Muscle layer of duodenum (tissue), 2 donors: ENCODE results near the gene OBSCN.

ENCODE experiments used
- H3K27ac ChIP-seq: one replicate; pipeline ENCODE4 v1.7.0; 2013; ENCODE audit warnings: mild to moderate bottlenecking, low read length
- H3K27me3 ChIP-seq: one replicate; pipeline ENCODE4 v1.7.0; 2013; ENCODE audit warnings: low read depth, mild to moderate bottlenecking, control low read depth, low read length
- H3K36me3 ChIP-seq, 2 donors: one replicate each; pipeline ENCODE4 v1.7.0; 2013; ENCODE audit warnings: low read length in 2 of 2, control low read depth in 1 of 2, mild to moderate bottlenecking in 1 of 2; ENCODE audit not compliant: insufficient read depth in 2 of 2, control insufficient read depth in 1 of 2
- H3K4me1 ChIP-seq, 2 donors: one replicate each; pipeline ENCODE4 v1.7.0; 2013; ENCODE audit warnings: low read length in 2 of 2, mild to moderate bottlenecking in 2 of 2, control low read depth in 1 of 2, moderate library complexity in 1 of 2; ENCODE audit not compliant: insufficient read depth in 2 of 2, control insufficient read depth in 1 of 2
- H3K4me3 ChIP-seq, 2 donors: one replicate each; pipeline ENCODE4 v1.7.0; 2013; ENCODE audit warnings: low read length in 2 of 2, low read depth in 1 of 2, mild to moderate bottlenecking in 1 of 2
- H3K9me3 ChIP-seq, 2 donors: one replicate each; pipeline ENCODE4 v1.7.0; 2013; ENCODE audit warnings: low read length in 2 of 2, control low read depth in 1 of 2, mild to moderate bottlenecking in 1 of 2; ENCODE audit not compliant: control insufficient read depth in 1 of 2
- donor health status: healthy.

The OBSCN gene

GRCh38 chr1:228372183-228373003 lies 164.5 kb downstream of the OBSCN start:
- Histone ChIP-seq H3K36me3 (no peaks in the 10 kb centered on the region), H3K9me3 (no peaks in the 10 kb centered on the region), H3K27me3 (no peaks in the 10 kb centered on the region), H3K4me3 (no peak overlapping the region), H3K4me1 (peaks cover 0 to 14% of the 10 kb centered on the region in 2 donors), H3K27ac (no peak overlapping the region)

GRCh38 chr1:228373004-228373680 lies 165.3 kb downstream of the OBSCN start:
- H3K36me3 ChIP-seq = no peaks in the 10 kb centered on the region
- no peaks in the 10 kb centered on the region for H3K27me3 ChIP-seq
- H3K4me1 ChIP-seq = peaks cover 0 to 17% of the 10 kb centered on the region in 2 donors
- H3K4me3 ChIP-seq = no peak overlapping the region
- H3K27ac ChIP-seq = no peak overlapping the region
- H3K9me3 ChIP-seq = no peaks in the 10 kb centered on the region

GRCh38 chr1:228373681-228374571 lies 166.1 kb downstream of the OBSCN start:
- H3K27ac ChIP-seq = no peak overlapping the region
- H3K27me3 ChIP-seq = no peaks in the 10 kb centered on the region
- H3K4me1 ChIP-seq = peaks cover 0 to 20% of the 10 kb centered on the region in 2 donors
- no peaks in the 10 kb centered on the region for H3K9me3 ChIP-seq
- H3K36me3 ChIP-seq = no peaks in the 10 kb centered on the region
- no peak overlapping the region for H3K4me3 ChIP-seq

- H3K27me3 ChIP-seq = no peaks in the 10 kb centered on the region
- H3K27ac ChIP-seq = no peak overlapping the region
- no peak overlapping the region for H3K4me3 ChIP-seq
- H3K4me1 ChIP-seq = peaks cover 0 to 28% of the 10 kb centered on the region in 2 donors
- H3K9me3 ChIP-seq = no peaks in the 10 kb centered on the region
- H3K36me3 ChIP-seq = no peaks in the 10 kb centered on the region
Observed at GRCh38 chr1:228374711-228375577, 167.1 kb downstream of the OBSCN start.

GRCh38 chr1:228375578-228376261 lies 167.9 kb downstream of the OBSCN start:
- Histone ChIP-seq H3K27ac (no peak overlapping the region), H3K27me3 (no peaks in the 10 kb centered on the region), H3K9me3 (no peaks in the 10 kb centered on the region), H3K4me3 (no peak overlapping the region), H3K36me3 (no peaks in the 10 kb centered on the region), H3K4me1 (peaks cover 0 to 28% of the 10 kb centered on the region in 2 donors)

GRCh38 chr1:228376262-228376628 lies 168.4 kb downstream of the OBSCN start:
- peaks cover 0 to 28% of the 10 kb centered on the region in 2 donors for H3K4me1 ChIP-seq
- H3K36me3 ChIP-seq = no peaks in the 10 kb centered on the region
- no peaks in the 10 kb centered on the region for H3K9me3 ChIP-seq
- H3K27me3 ChIP-seq = no peaks in the 10 kb centered on the region
- no peak overlapping the region for H3K27ac ChIP-seq
- H3K4me3 ChIP-seq = no peak overlapping the region

- H3K4me3 ChIP-seq = no peak overlapping the region
- H3K4me1 ChIP-seq = peaks cover 0 to 28% of the 10 kb centered on the region in 2 donors
- no peaks in the 10 kb centered on the region for H3K36me3 ChIP-seq
- no peaks in the 10 kb centered on the region for H3K27me3 ChIP-seq
- H3K9me3 ChIP-seq = no peaks in the 10 kb centered on the region
- no peak overlapping the region for H3K27ac ChIP-seq
Observed at GRCh38 chr1:228376651-228377631, 169.1 kb downstream of the OBSCN start.

- no peaks in the 10 kb centered on the region for H3K36me3 ChIP-seq
- peaks cover 0 to 28% of the 10 kb centered on the region in 2 donors for H3K4me1 ChIP-seq
- H3K4me3 ChIP-seq = peak overlapping the region in 1 of 2 donors; percentile 57
- no peak overlapping the region for H3K27ac ChIP-seq
- no peaks in the 10 kb centered on the region for H3K27me3 ChIP-seq
- H3K9me3 ChIP-seq = no peaks in the 10 kb centered on the region
Observed at GRCh38 chr1:228377664-228378089, 169.8 kb downstream of the OBSCN start.

GRCh38 chr1:228378090-228378872 lies 170.4 kb downstream of the OBSCN start:
- Histone ChIP-seq H3K27me3 (no peaks in the 10 kb centered on the region), H3K4me3 (peak overlapping the region; percentile 55 to 86), H3K4me1 (peaks cover 0 to 28% of the 10 kb centered on the region in 2 donors), H3K36me3 (no peaks in the 10 kb centered on the region), H3K9me3 (no peaks in the 10 kb centered on the region), H3K27ac (no peak overlapping the region)
